ENCODE results near the gene MRPL24. TPM values are rescaled to one million over a fixed set of nuclear protein-coding genes. Genes with fewer than 3 reads are reported as not detected.

The MRPL24 gene
- total and polyA plus RNA-seq, 2 of the 8 experiments (the other 6 are each of a cell fraction or from before 2014, with no cell fraction given) = 29.7 to 35.2 TPM

DNA sequence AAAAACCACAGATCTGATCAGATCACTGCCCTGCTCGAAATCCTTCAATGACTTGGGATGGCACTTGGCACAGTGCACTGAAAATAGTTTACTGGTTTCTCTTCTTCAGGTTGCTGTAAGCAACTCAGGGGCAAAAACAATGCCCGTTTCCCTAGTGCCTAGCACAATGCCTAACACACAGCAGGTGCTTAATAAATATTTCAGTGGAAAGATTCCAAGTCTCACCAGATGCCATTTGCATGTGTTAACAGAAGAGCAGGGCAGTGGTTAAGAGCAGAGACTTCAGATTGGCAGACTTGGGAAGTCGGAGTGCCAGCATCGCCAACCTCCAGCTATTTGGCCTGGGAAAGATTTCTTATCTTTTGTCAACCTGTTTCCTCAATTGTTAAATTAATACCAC, 23.5 kb downstream of the MRPL24 start:
- H4K20me1 ChIP-seq (replicated peaks in 1 of 2; ENCODE audit: control insufficient read depth in 1 of 2, insufficient read depth in 2 of 2, low read length in 2 of 2) = peaks cover 2 to 3% of the 10 kb centered on the region in 2 experiments
- H3K9me3 ChIP-seq (ENCODE audit: insufficient read depth in 2 of 2, low read depth in 1 of 2, low read length in 1 of 2) = no peaks in the 10 kb centered on the region
- H4K5ac ChIP-seq (ENCODE audit: insufficient read length, low read depth, low read length) = no peak overlapping the region
- no peak overlapping the region for H2BK15ac ChIP-seq (ENCODE audit: low read length)
- DNase-seq (ENCODE audit: low read depth in 1 of 2, low spot score in 2 of 2) = no peak
- no peak overlapping the region for H3K4me3 ChIP-seq (ENCODE audit: extremely low read depth in 1 of 4, insufficient read depth in 2 of 4, low read depth in 3 of 4, low read length in 4 of 4)
- WGBS, 2 experiments (ENCODE audit: extremely low coverage in 1 of 2, insufficient coverage in 1 of 2, insufficient read length in 1 of 2, insufficient replicate concordance in 2 of 2, low coverage in 1 of 2, low lambda C conversion rate in 2 of 2, missing lambda C conversion rate in 1 of 2) = 75% methylated on average over 4 of the region's 4 CpGs; no CpG with 5 or more reads in 1 of the 2 experiments
- no peak overlapping the region for H3K18ac ChIP-seq (ENCODE audit: extremely low read depth, low read length)
- H3K56ac ChIP-seq (replicated peaks; ENCODE audit: insufficient read length, low read depth, low read length) = no peak overlapping the region
- H3K4me1 ChIP-seq (replicated peaks in 1 of 4; ENCODE audit: control insufficient read depth in 3 of 4, insufficient read depth in 4 of 4, low read length in 3 of 4) = peaks cover 2 to 7% (median 4%) of the 10 kb centered on the region in 4 experiments; a peak in 4 of 7 replicates
- H2BK12ac ChIP-seq (ENCODE audit: low read depth, low read length) = no peak overlapping the region
- ChIA-PET POLR2A (ENCODE audit: partially characterized antibody) (interaction anchor here (0.6 to 3.5 kb wide), 5 partner anchors 10 to 52 kb away, joined by 3 to 14 read pairs (median 4); partner anchors contain the start of genes ISG20L2 and METTL25B), CTCF (ENCODE audit: partially characterized antibody) (interaction anchor here (65.2 to 66.0 kb wide), 2 partner anchors 12 to 30 kb away, joined by 4284 read pairs; partner anchors contain the start of genes CRABP2, ISG20L2, METTL25B and NES)
- H3K79me2 ChIP-seq (ENCODE audit: control insufficient read depth in 1 of 2, insufficient read depth in 2 of 2, low read length in 2 of 2) = peaks cover 0 to 3% of the 10 kb centered on the region in 2 experiments; a peak in 1 of 4 replicates
- no peak overlapping the region for H2AFZ ChIP-seq (ENCODE audit: low read length)
- H4K91ac ChIP-seq (replicated peaks; ENCODE audit: insufficient read length, low read length) = no peak overlapping the region
- FAIRE-seq = no peak
- H2BK5ac ChIP-seq (ENCODE audit: low read depth, low read length) = no peak overlapping the region
- H2AK5ac ChIP-seq (ENCODE audit: low read depth, low read length) = no peak overlapping the region
- TF ChIP-seq, protein P1, sequence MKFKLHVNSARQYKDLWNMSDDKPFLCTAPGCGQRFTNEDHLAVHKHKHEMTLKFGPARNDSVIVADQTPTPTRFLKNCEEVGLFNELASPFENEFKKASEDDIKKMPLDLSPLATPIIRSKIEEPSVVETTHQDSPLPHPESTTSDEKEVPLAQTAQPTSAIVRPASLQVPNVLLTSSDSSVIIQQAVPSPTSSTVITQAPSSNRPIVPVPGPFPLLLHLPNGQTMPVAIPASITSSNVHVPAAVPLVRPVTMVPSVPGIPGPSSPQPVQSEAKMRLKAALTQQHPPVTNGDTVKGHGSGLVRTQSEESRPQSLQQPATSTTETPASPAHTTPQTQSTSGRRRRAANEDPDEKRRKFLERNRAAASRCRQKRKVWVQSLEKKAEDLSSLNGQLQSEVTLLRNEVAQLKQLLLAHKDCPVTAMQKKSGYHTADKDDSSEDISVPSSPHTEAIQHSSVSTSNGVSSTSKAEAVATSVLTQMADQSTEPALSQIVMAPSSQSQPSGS (IDR thresholded peaks at IDR 0.05; ENCODE audit: low read length) = no peak
- TF ChIP-seq, protein P2, sequence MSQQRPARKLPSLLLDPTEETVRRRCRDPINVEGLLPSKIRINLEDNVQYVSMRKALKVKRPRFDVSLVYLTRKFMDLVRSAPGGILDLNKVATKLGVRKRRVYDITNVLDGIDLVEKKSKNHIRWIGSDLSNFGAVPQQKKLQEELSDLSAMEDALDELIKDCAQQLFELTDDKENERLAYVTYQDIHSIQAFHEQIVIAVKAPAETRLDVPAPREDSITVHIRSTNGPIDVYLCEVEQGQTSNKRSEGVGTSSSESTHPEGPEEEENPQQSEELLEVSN (IDR thresholded peaks at IDR 0.05) = no peak
- no peak for TF ChIP-seq POLR2A (IDR thresholded peaks at IDR 0.05; ENCODE audit: control extremely low read depth in 1 of 2, low read depth in 2 of 2, low read length in 2 of 2)
- no peak for TF ChIP-seq SP4 (IDR thresholded peaks at IDR 0.05; ENCODE audit: low read length)
- TF ChIP-seq ZNF274 (IDR thresholded peaks at IDR 0.05; ENCODE audit: borderline replicate concordance, extremely low read depth, low read length) = no peak
- H3K9ac ChIP-seq (replicated peaks in 1 of 4; ENCODE audit: extremely low read depth in 1 of 4, low read depth in 3 of 4, low read length in 3 of 4) = no peak overlapping the region; a peak in 1 of 7 replicates
- no peaks in the 10 kb centered on the region for H3K23me2 ChIP-seq (ENCODE audit: low read depth, low read length)
- H4K8ac ChIP-seq (ENCODE audit: extremely low read depth, insufficient read depth, low read length) = no peak overlapping the region
- H3K36me3 ChIP-seq (ENCODE audit: control insufficient read depth in 2 of 4, insufficient read depth in 4 of 4, low read length in 3 of 4) = peaks cover 4 to 12% (median 9%) of the 10 kb centered on the region in 4 experiments; a peak in 7 of 8 replicates
- no peak overlapping the region for H3K27ac ChIP-seq (ENCODE audit: low read depth, low read length)
- H3K4me2 ChIP-seq (ENCODE audit: insufficient read depth in 1 of 2, low read depth in 2 of 2, low read length in 2 of 2) = no peak overlapping the region
- H3K23ac ChIP-seq (ENCODE audit: insufficient read length) = no peak overlapping the region
- no peaks in the 10 kb centered on the region for H3K27me3 ChIP-seq (replicated peaks in 1 of 4; ENCODE audit: control insufficient read depth in 3 of 4, extremely low read depth in 1 of 4, insufficient read depth in 3 of 4, low read length in 3 of 4)
- no peak overlapping the region for H2BK20ac ChIP-seq (ENCODE audit: low read length)
- H3K4ac ChIP-seq (replicated peaks; ENCODE audit: insufficient read length, low read depth, low read length) = no peak overlapping the region
- no peak overlapping the region for H2BK120ac ChIP-seq (replicated peaks; ENCODE audit: low read depth, low read length)
- no peak overlapping the region for H3K14ac ChIP-seq (ENCODE audit: insufficient read length)
- no peaks in the 10 kb centered on the region for H3K79me1 ChIP-seq (ENCODE audit: low read depth, low read length)

Data from H1 (cell line).